Amniotic epithelial cell (primary cell): Measurements from ENCODE around the gene OGFR.

Experiments
- DNase-seq: peaks from one replicate; pipeline ENCODE4 v3.0.0-alpha.2; 2010; ENCODE audit warnings: low read depth

Gene OGFR

DNA sequence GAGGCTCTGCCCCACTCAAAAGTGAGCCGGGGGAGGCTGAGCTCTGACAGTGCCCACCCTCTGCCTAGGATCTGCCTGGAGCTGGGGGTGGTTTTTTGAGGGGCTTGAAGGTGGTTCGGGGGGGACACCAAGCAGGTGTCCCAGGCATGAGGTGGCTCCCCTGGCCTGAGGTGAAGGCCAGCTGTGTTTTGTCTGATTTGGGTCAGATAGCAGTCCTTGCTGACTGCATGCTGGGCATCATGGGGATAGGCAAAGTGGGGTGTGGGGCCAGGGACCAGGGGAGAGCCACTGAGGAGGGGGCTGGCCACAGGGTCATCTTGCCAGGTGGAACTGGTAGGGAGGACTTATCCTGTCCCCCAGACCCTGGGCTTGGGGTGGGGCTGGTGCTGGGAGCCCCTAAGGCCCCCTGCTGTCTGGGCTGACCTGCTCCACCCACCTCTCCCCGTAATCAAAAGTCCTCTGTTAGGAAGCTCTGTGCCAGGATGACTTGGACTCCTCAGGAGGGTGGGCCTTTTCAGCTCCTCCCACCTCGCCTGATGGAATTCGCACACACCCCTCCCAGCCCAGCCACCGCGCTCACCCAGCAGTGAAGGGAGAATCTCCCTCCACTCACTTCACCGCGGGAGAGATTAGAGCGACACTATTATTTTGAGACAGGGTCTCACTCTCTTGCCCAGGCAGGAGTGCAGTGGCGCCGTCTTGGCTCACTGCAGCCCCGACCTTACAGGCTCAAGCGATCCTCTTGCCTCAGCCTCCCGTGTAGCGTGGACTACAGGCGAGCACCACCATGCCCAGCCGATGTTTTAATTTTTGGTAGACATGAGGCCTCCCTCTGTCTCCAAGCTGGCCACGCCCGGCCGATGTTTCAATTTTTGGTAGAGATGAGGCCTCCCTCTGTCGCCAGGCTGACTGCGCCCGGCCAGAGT lies 10.7 kb downstream of the OGFR start:
- DNase-seq: peak; percentile 64

- no peak for DNase-seq
These were observed 11.6 kb downstream of the OGFR start for GRCh38 chr20:62816031-62816883.

GRCh38 chr20:62816884-62817873 lies 12.5 kb downstream of the OGFR start, which contains the start of gene COL9A3:
COL9A3 (plus strand) TSS chr20:62817050; CDS start chr20:62817065, 15 bp downstream.
- DNase-seq: no peak

DNA sequence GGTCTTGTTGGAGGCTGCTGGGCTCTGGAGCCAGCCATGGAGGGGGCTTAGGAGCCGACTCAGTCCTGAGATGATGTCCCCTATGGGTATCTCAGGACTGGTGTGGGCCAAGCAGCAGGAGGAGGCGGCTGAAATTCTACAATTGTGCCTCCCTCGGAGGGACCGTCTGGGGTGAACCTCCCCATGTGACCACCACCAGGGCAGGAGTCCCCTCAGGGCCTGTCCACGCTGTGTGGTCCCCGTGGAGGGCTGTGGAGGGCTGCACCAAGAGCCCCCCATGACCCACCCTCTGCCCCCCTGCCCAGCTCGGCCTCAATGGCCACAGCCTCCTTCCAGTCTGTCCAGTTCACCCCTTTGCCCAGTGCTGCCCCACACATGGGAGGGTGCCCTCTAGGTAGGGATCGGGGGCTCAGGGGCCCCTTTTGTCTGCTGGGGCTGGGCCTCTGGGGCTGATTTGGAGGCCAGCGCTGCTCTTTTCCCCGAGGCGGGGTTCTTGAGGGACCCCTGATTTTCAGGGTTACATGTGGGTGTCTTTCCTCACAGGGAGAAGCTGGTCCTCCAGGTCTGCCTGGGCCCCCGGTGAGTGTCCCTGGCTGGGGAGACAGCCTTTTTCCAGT lies 13.4 kb downstream of the OGFR start:
- no peak for DNase-seq

DNA sequence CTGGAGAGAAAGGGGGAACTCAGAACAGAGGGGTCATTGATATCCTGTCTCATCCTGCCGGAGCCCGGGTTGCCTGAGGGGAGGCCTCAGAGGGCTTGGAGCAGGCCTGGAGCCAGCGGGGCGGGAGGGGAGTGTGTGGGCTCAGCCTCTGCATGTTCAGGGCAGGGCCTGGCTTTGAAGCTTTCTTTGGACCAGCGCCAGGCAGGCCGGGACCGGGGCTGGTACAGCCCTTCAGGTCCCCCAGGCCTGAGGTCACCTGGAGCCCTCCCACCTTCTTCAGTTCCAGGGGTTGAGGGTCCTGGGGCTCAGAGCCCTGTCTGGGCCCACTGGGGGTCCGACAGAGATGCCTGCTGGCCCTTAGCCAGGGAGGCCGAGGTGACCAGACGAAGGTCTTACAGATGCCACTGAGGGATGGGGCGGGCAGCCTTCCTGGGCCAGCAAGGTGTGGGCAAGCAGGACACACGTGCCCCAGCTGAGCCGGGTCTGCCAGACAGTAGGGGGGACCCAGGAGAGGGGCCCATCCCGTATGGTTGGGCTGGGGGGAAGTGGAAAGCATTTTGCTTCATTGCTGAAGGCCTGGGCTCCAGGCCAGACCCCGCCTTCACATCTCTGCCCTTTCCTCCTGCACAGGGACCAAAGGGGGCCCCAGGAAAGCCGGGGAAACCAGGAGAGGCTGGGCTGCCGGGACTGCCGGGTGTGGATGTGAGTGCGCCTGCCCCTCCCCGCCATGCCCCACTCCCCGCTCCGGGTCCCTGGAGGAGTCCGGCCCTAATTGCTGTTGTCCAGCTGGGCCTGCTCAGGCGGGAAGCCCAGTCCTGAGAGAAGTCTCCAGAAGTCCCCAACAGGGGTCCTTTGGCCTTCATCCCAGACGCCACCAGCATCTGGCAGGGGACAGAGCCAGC lies 14.2 kb downstream of the OGFR start:
- DNase-seq: peak; percentile 47

GRCh38 chr20:62819494-62820174 lies 15.0 kb downstream of the OGFR start:
- DNase-seq: peak; percentile 37

GRCh38 chr20:62820208-62820961 lies 15.8 kb downstream of the OGFR start:
- DNase-seq: no peak

GRCh38 chr20:62820962-62821725 lies 16.5 kb downstream of the OGFR start:
- DNase-seq: no peak

DNA sequence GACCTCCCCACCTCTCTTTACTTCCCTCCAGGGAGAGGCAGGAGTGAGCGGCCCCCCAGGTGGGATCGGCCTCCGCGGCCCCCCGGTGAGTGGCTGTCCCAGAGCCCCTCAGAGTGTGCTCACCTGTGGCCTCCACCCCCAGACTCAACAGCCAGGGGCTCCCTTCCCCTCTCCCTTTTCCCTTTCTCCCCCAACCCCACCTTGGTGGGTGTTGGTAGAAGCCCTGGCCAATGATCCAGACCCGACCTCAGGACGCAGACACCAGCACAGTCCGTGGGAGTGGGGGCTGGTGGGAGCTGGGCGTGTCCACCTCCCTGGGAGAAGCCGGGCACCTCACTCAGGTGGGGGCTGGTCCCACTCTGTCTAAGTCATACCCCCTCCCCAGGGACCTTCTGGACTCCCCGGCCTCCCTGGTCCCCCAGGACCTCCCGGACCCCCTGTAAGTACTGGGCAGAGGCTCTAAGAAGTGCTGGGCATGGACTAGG lies 17.1 kb downstream of the OGFR start:
- no peak for DNase-seq

- no peak for DNase-seq
These were observed 17.7 kb downstream of the OGFR start for GRCh38 chr20:62822239-62822787.

DNA sequence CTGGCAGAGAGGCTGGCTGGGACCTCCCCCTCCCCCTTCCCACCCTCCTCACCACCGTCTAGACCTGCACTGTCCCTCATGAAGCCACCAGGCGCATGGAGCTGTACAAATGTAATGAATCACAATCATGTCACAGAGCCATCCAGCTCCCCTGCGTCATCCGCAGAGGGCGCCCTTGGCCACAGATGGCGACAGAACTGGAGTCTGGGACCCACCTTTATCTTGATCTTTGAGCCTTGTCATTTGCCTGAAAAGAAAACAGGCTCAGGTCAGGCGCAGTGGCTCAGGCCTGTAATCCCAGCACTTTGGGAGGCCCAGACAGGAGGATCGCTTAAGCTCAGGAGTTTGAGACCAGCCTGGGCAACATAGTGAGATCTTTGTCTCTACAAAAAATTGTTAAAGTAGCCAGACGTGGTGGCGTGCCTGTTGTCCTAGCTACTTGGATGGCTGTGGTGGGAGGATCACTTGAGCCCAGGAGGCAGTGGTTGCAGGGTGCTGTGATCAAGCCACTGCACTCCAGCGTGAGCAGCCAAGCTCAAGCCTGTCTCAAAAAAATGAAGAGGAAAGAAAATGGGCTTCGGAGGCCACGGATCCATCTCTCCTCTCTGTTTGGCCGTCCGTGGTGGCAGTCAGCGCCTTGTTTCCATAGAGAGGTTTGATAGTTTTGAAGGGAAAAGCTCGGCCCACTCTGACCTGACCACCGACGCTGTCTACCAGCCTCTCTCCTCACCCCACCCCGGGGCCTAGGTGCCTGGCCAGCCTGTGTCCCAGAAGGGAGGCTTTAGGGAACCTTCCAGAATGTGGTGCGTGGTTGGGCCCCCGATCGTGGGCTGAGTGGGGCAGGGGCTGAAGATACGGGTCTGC lies 18.4 kb downstream of the OGFR start:
- DNase-seq: peak; percentile 30

GRCh38 chr20:62823688-62824475 lies 19.2 kb downstream of the OGFR start:
- DNase-seq: no peak

GRCh38 chr20:62824476-62825332 lies 20.1 kb downstream of the OGFR start:
- DNase-seq: peak; percentile 55

DNA sequence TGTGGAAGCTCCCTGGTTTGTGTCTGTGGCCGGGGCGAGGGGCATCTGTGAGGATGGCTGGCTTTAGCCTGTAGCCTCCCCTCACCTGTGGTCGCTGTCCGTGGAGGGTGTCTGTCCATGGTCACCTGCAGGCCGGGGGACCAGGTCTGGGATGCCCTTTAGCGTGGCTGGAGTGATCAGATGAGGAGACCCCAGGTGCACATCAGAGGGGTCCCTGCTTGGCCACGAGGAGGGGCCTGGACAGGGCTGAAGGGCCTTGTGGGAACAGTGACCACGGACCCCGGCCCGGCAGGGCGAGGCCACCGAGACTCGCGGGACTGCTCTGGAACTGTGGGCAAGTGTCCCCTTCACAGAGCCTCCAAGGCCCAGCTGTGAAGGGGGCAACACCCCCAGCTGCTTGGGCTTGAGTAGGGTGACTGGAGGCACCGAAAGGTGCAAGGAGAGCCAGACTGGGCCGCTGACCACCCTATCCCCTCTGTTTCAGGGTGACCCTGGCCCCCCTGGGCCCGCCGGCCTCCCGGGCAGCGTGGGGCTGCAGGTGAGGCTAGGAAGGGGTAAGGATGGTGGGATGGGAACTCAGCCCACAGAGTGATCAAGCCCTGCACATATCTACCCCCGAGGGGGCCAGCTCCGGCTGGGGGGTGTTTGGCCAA lies 20.8 kb downstream of the OGFR start:
- DNase-seq: no peak
